ENCODE results near the gene RAB28.

RAB28 gene

GRCh38 chr4:13436962-13437361 is 47.2 kb downstream of the RAB28 start:
- Histone ChIP-seq H3K4me1 (ENCODE audit: control insufficient read depth in 2 of 2, insufficient read depth in 1 of 2, low read depth in 1 of 2, low read length in 2 of 2) (peaks cover 3 to 7% of the 10 kb centered on the region in 2 donors), H3K14ac (ENCODE audit: low read length) (no peak overlapping the region), H3K36me3 (replicated peaks in 1 of 2; ENCODE audit: control insufficient read depth in 2 of 2, insufficient read depth in 2 of 2, low read length in 2 of 2) (peaks cover 0 to 12% of the 10 kb centered on the region in 2 donors), H3K9me3 (replicated peaks in 1 of 2; ENCODE audit: control insufficient read depth in 2 of 2, insufficient read depth in 1 of 2, low read depth in 1 of 2, low read length in 2 of 2) (peaks cover 2 to 39% of the 10 kb centered on the region in 2 donors), H3K4ac (ENCODE audit: low read length) (no peak overlapping the region), H4K91ac (ENCODE audit: low read depth, low read length, poor library complexity) (no peak overlapping the region), H2BK5ac (ENCODE audit: low read length) (no peak overlapping the region), H2AFZ (ENCODE audit: low read length) (no peak overlapping the region), H2BK12ac (ENCODE audit: low read length) (no peak overlapping the region), H3K9ac (ENCODE audit: low read depth, low read length, poor library complexity) (no peak overlapping the region), H3K27me3 (ENCODE audit: control insufficient read depth in 3 of 3, insufficient read depth in 3 of 3, low read depth in 1 of 3, low read length in 3 of 3) (no peaks in the 10 kb centered on the region), H3K4me2 (ENCODE audit: insufficient read depth, low read length, poor library complexity, severe bottlenecking) (no peak overlapping the region), H2BK15ac (ENCODE audit: low read length) (no peak overlapping the region), H2BK120ac (ENCODE audit: low read depth, low read length) (no peak overlapping the region), H3K4me3 (ENCODE audit: low read length in 2 of 2) (no peak overlapping the region), H3K79me1 (ENCODE audit: low read depth, low read length) (peaks cover 2% of the 10 kb centered on the region), H2AK5ac (ENCODE audit: low read depth, low read length) (no peak overlapping the region), H3K23ac (ENCODE audit: low read depth, low read length, poor library complexity) (no peak overlapping the region), H3K18ac (ENCODE audit: low read length) (no peak overlapping the region), H4K8ac (ENCODE audit: low read depth, low read length) (no peak overlapping the region), H3K27ac (replicated peaks; ENCODE audit: low read length) (no peak overlapping the region)
- no CpG with 5 or more reads among the region's 2 CpGs for WGBS, 2 donors (ENCODE audit: extremely low coverage in 2 of 2, insufficient read length in 2 of 2, insufficient replicate concordance in 1 of 2)
- DNase-seq (ENCODE audit: low spot score), result no peak

- no peak overlapping the region for H3K4ac ChIP-seq (ENCODE audit: low read length)
- no CpG with 5 or more reads among the region's 1 CpG for WGBS, 2 donors (ENCODE audit: extremely low coverage in 2 of 2, insufficient read length in 2 of 2, insufficient replicate concordance in 1 of 2)
These were observed 51.7 kb downstream of the RAB28 start for GRCh38 chr4:13432453-13432852.

GRCh38 chr4:13430834-13431568 is 53.1 kb downstream of the RAB28 start:
- Histone ChIP-seq H3K4ac (ENCODE audit: low read length) (no peak overlapping the region), H3K9ac (ENCODE audit: low read depth, low read length, poor library complexity) (no peak overlapping the region), H3K4me2 (ENCODE audit: insufficient read depth, low read length, poor library complexity, severe bottlenecking) (no peak overlapping the region), H3K4me1 (ENCODE audit: control insufficient read depth in 2 of 2, insufficient read depth in 1 of 2, low read depth in 1 of 2, low read length in 2 of 2) (peaks cover 5 to 7% of the 10 kb centered on the region in 2 donors), H3K14ac (ENCODE audit: low read length) (no peak overlapping the region), H2BK15ac (ENCODE audit: low read length) (no peak overlapping the region), H3K27me3 (ENCODE audit: control insufficient read depth in 3 of 3, insufficient read depth in 3 of 3, low read depth in 1 of 3, low read length in 3 of 3) (no peaks in the 10 kb centered on the region), H3K18ac (ENCODE audit: low read length) (no peak overlapping the region), H3K36me3 (replicated peaks in 1 of 2; ENCODE audit: control insufficient read depth in 2 of 2, insufficient read depth in 2 of 2, low read length in 2 of 2) (peaks cover 0 to 6% of the 10 kb centered on the region in 2 donors), H2BK120ac (ENCODE audit: low read depth, low read length) (no peak overlapping the region), H2BK5ac (ENCODE audit: low read length) (no peak overlapping the region), H4K8ac (ENCODE audit: low read depth, low read length) (no peak overlapping the region), H3K27ac (replicated peaks; ENCODE audit: low read length) (no peak overlapping the region), H3K9me3 (replicated peaks in 1 of 2; ENCODE audit: control insufficient read depth in 2 of 2, insufficient read depth in 1 of 2, low read depth in 1 of 2, low read length in 2 of 2) (peaks cover 2 to 29% of the 10 kb centered on the region in 2 donors), H2AFZ (ENCODE audit: low read length) (no peak overlapping the region), H3K23ac (ENCODE audit: low read depth, low read length, poor library complexity) (no peak overlapping the region), H2BK12ac (ENCODE audit: low read length) (no peak overlapping the region), H4K91ac (ENCODE audit: low read depth, low read length, poor library complexity) (no peak overlapping the region), H3K4me3 (ENCODE audit: low read length in 2 of 2) (no peak overlapping the region), H3K79me1 (ENCODE audit: low read depth, low read length) (peaks cover 2% of the 10 kb centered on the region), H2AK5ac (ENCODE audit: low read depth, low read length) (no peak overlapping the region)
- DNase-seq (ENCODE audit: low spot score), result no peak
- WGBS, 2 donors (ENCODE audit: extremely low coverage in 2 of 2, insufficient read length in 2 of 2, insufficient replicate concordance in 1 of 2), result no CpG with 5 or more reads among the region's 9 CpGs

More at GRCh38 chr4:13432453-13432852, 51.7 kb downstream of the RAB28 start:
- H2BK15ac ChIP-seq (ENCODE audit: low read length), result no peak overlapping the region
- no peak overlapping the region for H3K4me2 ChIP-seq (ENCODE audit: insufficient read depth, low read length, poor library complexity, severe bottlenecking)
- no peak overlapping the region for H4K8ac ChIP-seq (ENCODE audit: low read depth, low read length)
- H3K4me1 ChIP-seq (ENCODE audit: control insufficient read depth in 2 of 2, insufficient read depth in 1 of 2, low read depth in 1 of 2, low read length in 2 of 2), result peaks cover 5 to 7% of the 10 kb centered on the region in 2 donors
- H3K18ac ChIP-seq (ENCODE audit: low read length), result no peak overlapping the region
- no peak overlapping the region for H2BK12ac ChIP-seq (ENCODE audit: low read length)
- H2AFZ ChIP-seq (ENCODE audit: low read length), result no peak overlapping the region
- H3K9me3 ChIP-seq (replicated peaks in 1 of 2; ENCODE audit: control insufficient read depth in 2 of 2, insufficient read depth in 1 of 2, low read depth in 1 of 2, low read length in 2 of 2), result peaks cover 2 to 40% of the 10 kb centered on the region in 2 donors
- H3K36me3 ChIP-seq (replicated peaks in 1 of 2; ENCODE audit: control insufficient read depth in 2 of 2, insufficient read depth in 2 of 2, low read length in 2 of 2), result peaks cover 0 to 3% of the 10 kb centered on the region in 2 donors
- no peak for DNase-seq (ENCODE audit: low spot score)
- H2AK5ac ChIP-seq (ENCODE audit: low read depth, low read length), result no peak overlapping the region
- H3K27ac ChIP-seq (replicated peaks; ENCODE audit: low read length), result no peak overlapping the region
- H3K27me3 ChIP-seq (ENCODE audit: control insufficient read depth in 3 of 3, insufficient read depth in 3 of 3, low read depth in 1 of 3, low read length in 3 of 3), result no peaks in the 10 kb centered on the region
- H2BK120ac ChIP-seq (ENCODE audit: low read depth, low read length), result no peak overlapping the region
- no peak overlapping the region for H3K14ac ChIP-seq (ENCODE audit: low read length)
- no peak overlapping the region for H3K23ac ChIP-seq (ENCODE audit: low read depth, low read length, poor library complexity)
- H3K9ac ChIP-seq (ENCODE audit: low read depth, low read length, poor library complexity), result no peak overlapping the region
- H2BK5ac ChIP-seq (ENCODE audit: low read length), result no peak overlapping the region
- H4K91ac ChIP-seq (ENCODE audit: low read depth, low read length, poor library complexity), result no peak overlapping the region
- H3K4me3 ChIP-seq (ENCODE audit: low read length in 2 of 2), result no peak overlapping the region
- H3K79me1 ChIP-seq (ENCODE audit: low read depth, low read length), result peaks cover 2% of the 10 kb centered on the region

- Histone ChIP-seq H4K91ac (ENCODE audit: low read depth, low read length, poor library complexity) (no peak overlapping the region), H3K14ac (ENCODE audit: low read length) (no peak overlapping the region), H2BK5ac (ENCODE audit: low read length) (no peak overlapping the region), H3K4me1 (ENCODE audit: control insufficient read depth in 2 of 2, insufficient read depth in 1 of 2, low read depth in 1 of 2, low read length in 2 of 2) (peaks cover 5 to 7% of the 10 kb centered on the region in 2 donors), H3K4me3 (ENCODE audit: low read length in 2 of 2) (no peak overlapping the region), H3K4ac (ENCODE audit: low read length) (no peak overlapping the region), H3K36me3 (replicated peaks in 1 of 2; ENCODE audit: control insufficient read depth in 2 of 2, insufficient read depth in 2 of 2, low read length in 2 of 2) (peaks cover 2 to 37% of the 10 kb centered on the region in 2 donors), H3K27ac (replicated peaks; ENCODE audit: low read length) (peak overlapping the region; percentile 77), H2AK5ac (ENCODE audit: low read depth, low read length) (no peak overlapping the region), H4K8ac (ENCODE audit: low read depth, low read length) (no peak overlapping the region), H2BK120ac (ENCODE audit: low read depth, low read length) (no peak overlapping the region), H3K9me3 (replicated peaks in 1 of 2; ENCODE audit: control insufficient read depth in 2 of 2, insufficient read depth in 1 of 2, low read depth in 1 of 2, low read length in 2 of 2) (peaks cover 0 to 23% of the 10 kb centered on the region in 2 donors), H3K27me3 (ENCODE audit: control insufficient read depth in 3 of 3, insufficient read depth in 3 of 3, low read depth in 1 of 3, low read length in 3 of 3) (no peaks in the 10 kb centered on the region), H3K9ac (ENCODE audit: low read depth, low read length, poor library complexity) (no peak overlapping the region), H2BK15ac (ENCODE audit: low read length) (no peak overlapping the region), H2AFZ (ENCODE audit: low read length) (no peak overlapping the region), H2BK12ac (ENCODE audit: low read length) (no peak overlapping the region), H3K79me1 (ENCODE audit: low read depth, low read length) (no peaks in the 10 kb centered on the region), H3K18ac (ENCODE audit: low read length) (no peak overlapping the region), H3K4me2 (ENCODE audit: insufficient read depth, low read length, poor library complexity, severe bottlenecking) (no peak overlapping the region), H3K23ac (ENCODE audit: low read depth, low read length, poor library complexity) (no peak overlapping the region)
- WGBS, 2 donors (ENCODE audit: extremely low coverage in 2 of 2, insufficient read length in 2 of 2, insufficient replicate concordance in 1 of 2), result no CpG with 5 or more reads among the region's 20 CpGs
- DNase-seq (ENCODE audit: low spot score), result no peak
These were observed 56.4 kb downstream of the RAB28 start for GRCh38 chr4:13427599-13428325.

Data from neuronal stem cell (in vitro differentiated cells).